ENCODE measurements around the gene NACC1. TPM values are rescaled to one million over a fixed set of nuclear protein-coding genes. Genes with fewer than 3 reads are reported as not detected.

The NACC1 gene
- total and polyA plus RNA-seq, 2 of the 13 experiments (the other 11 are each of a cell fraction or from before 2014, with no cell fraction given), result 31.8 to 42.3 TPM

DNA sequence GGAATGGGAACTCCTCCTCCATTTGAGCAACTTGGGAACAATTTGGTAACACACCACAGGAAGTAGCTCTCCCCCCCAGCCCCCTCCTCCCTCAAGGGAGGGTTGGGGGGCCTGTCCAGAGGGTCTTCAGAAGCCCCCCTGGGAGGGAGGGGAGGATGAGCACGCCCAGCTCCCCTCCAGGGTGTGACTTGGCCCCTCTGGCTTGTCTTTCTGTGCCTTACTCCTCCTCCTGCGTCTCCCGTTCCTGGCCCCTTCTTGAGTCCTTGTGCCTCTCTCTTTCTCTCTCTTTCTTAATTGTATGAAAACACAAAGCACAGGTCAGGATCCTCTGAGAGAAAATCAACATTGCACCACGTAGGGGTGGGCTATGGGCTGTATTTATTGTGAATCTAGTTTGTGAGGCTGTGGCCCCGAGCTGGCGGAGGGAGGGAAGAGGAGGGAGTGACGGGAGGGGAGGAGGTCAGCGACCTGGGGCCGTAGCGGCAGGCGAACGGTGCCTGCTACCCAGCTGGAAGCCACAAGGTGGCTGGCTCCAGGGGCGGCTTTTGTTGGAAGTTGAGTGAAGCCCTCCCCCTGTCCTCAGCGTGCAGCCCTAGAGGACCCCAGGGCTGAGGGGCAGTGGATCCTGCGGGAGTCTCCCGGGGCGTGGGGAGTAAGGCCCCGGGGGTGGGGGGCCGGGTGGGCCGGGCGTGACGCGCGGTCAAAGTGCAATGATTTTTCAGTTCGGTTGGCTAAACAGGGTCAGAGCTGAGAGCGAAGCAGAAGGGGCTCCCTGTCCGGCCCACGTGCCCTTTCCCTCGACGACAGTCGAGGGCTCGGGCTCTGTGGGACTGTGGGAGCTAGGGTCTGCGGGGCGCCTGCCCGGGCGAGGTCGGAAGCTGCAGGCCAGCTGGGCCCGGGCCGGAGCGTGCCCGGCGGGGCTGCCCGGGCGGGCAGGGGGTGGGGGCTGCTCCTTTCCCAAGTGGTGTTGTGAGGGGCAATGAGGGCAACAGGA, 21.8 kb upstream of the NACC1 start (continued):
- TF ChIP-seq, protein P1, sequence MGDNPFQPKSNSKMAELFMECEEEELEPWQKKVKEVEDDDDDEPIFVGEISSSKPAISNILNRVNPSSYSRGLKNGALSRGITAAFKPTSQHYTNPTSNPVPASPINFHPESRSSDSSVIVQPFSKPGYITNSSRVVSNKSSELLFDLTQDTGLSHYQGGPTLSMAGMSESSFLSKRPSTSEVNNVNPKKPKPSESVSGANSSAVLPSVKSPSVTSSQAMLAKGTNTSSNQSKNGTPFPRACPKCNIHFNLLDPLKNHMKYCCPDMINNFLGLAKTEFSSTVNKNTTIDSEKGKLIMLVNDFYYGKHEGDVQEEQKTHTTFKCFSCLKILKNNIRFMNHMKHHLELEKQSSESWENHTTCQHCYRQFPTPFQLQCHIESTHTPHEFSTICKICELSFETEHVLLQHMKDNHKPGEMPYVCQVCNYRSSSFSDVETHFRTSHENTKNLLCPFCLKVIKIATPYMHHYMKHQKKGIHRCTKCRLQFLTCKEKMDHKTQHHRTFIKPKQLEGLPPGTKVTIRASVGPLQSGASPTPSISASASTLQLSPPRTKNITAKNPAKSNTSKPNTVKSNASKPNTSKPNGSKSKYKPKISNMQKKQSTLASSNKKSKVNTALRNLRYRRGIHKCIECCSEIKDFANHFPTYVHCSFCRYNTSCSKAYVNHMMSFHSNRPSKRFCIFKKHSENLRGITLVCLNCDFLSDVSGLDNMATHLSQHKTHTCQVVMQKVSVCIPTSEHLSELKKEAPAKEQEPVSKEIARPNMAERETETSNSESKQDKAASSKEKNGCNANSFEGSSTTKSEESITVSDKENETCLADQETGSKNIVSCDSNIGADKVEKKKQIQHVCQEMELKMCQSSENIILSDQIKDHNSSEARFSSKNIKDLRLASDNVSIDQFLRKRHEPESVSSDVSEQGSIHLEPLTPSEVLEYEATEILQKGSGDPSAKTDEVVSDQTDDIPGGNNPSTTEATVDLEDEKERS (CRISPR knock-in tag; IDR thresholded peaks at IDR 0.05), result 0 out of 2 replicates have a peak, but pooled peaks have one; percentile 28
- TF ChIP-seq KAT8 (CRISPR knock-in tag; IDR thresholded peaks at IDR 0.05) (0 out of 2 replicates have a peak, but pooled peaks have one; percentile 18), PHB2 (IDR thresholded peaks at IDR 0.05; ENCODE audit: partially characterized antibody) (no peak), SAP130 (CRISPR knock-in tag; IDR thresholded peaks at IDR 0.05; ENCODE audit: low read depth) (peak; percentile 61; the same call in 1 of the 2 replicates), NR2F1 (CRISPR knock-in tag; IDR thresholded peaks at IDR 0.05) (peak; percentile 63 to 74; a peak in 3 of 4 replicates), AGO2 (optimal IDR thresholded peaks at IDR 0.05; ENCODE audit: low read depth, low read length) (peak; percentile 74), AHR (CRISPR knock-in tag; IDR thresholded peaks at IDR 0.05) (no peak), ZNF121 (CRISPR knock-in tag; IDR thresholded peaks at IDR 0.05) (no peak), THAP11 (CRISPR knock-in tag; IDR thresholded peaks at IDR 0.05) (no peak), FOXA3 (CRISPR knock-in tag; IDR thresholded peaks at IDR 0.05) (0 out of 2 replicates have a peak, but pooled peaks have one; percentile 19), TRIM24 (CRISPR knock-in tag; IDR thresholded peaks at IDR 0.05) (no peak), ZNF670 (CRISPR knock-in tag; IDR thresholded peaks at IDR 0.05; ENCODE audit: borderline replicate concordance) (no peak), ATF1 (CRISPR knock-in tag; IDR thresholded peaks at IDR 0.05) (no peak), ZNF292 (CRISPR knock-in tag; IDR thresholded peaks at IDR 0.05; ENCODE audit: borderline replicate concordance, low read depth) (peak; percentile 45; the same call in 1 of the 2 replicates), KDM4B (CRISPR knock-in tag; IDR thresholded peaks at IDR 0.05) (no peak), ONECUT2 (CRISPR knock-in tag; IDR thresholded peaks at IDR 0.05) (no peak), AKAP8 (CRISPR knock-in tag; IDR thresholded peaks at IDR 0.05) (peak; percentile 54; the same call in 1 of the 2 replicates), NR2F6 (IDR thresholded peaks at IDR 0.05) (peak; percentile 79), NR2F6 (CRISPR knock-in tag; IDR thresholded peaks at IDR 0.05) (peak; percentile 80), ERF (CRISPR knock-in tag; IDR thresholded peaks at IDR 0.05) (peak; percentile 51)
- TF ChIP-seq, protein P2, sequence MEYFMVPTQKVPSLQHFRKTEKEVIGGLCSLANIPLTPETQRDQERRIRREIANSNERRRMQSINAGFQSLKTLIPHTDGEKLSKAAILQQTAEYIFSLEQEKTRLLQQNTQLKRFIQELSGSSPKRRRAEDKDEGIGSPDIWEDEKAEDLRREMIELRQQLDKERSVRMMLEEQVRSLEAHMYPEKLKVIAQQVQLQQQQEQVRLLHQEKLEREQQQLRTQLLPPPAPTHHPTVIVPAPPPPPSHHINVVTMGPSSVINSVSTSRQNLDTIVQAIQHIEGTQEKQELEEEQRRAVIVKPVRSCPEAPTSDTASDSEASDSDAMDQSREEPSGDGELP (IDR thresholded peaks at IDR 0.05; ENCODE audit: borderline replicate concordance, low read depth), result peak; percentile 54; the same call in 1 of the 2 replicates
- TF ChIP-seq, protein P3, sequence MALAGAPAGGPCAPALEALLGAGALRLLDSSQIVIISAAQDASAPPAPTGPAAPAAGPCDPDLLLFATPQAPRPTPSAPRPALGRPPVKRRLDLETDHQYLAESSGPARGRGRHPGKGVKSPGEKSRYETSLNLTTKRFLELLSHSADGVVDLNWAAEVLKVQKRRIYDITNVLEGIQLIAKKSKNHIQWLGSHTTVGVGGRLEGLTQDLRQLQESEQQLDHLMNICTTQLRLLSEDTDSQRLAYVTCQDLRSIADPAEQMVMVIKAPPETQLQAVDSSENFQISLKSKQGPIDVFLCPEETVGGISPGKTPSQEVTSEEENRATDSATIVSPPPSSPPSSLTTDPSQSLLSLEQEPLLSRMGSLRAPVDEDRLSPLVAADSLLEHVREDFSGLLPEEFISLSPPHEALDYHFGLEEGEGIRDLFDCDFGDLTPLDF (CRISPR knock-in tag; IDR thresholded peaks at IDR 0.05), result no peak
- TF ChIP-seq, protein P4, sequence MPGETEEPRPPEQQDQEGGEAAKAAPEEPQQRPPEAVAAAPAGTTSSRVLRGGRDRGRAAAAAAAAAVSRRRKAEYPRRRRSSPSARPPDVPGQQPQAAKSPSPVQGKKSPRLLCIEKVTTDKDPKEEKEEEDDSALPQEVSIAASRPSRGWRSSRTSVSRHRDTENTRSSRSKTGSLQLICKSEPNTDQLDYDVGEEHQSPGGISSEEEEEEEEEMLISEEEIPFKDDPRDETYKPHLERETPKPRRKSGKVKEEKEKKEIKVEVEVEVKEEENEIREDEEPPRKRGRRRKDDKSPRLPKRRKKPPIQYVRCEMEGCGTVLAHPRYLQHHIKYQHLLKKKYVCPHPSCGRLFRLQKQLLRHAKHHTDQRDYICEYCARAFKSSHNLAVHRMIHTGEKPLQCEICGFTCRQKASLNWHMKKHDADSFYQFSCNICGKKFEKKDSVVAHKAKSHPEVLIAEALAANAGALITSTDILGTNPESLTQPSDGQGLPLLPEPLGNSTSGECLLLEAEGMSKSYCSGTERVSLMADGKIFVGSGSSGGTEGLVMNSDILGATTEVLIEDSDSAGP (CRISPR knock-in tag; IDR thresholded peaks at IDR 0.05; ENCODE audit: borderline replicate concordance), result 0 out of 2 replicates have a peak, but pooled peaks have one; percentile 24

All from HepG2 (cell line).